MM.1S (cell line): ENCODE measurements around the gene ABHD16A.

Source experiments
- EZH2 ChIP-seq: fragments of 300-600 bp; sonication (generic); optimal IDR thresholded peaks from 2 replicates; pipeline ENCODE3; 2017; ENCODE audit warnings: low read depth, mild to moderate bottlenecking, antibody characterized with exemption, low read length, mixed read lengths
- EZH2phosphoT487 ChIP-seq: fragments of 300-600 bp; sonication (generic); IDR thresholded peaks from 2 replicates; pipeline ENCODE4 v1.6.1; 2018; ENCODE audit warnings: antibody characterized with exemption, low read length
- TF ChIP-seq, protein P1 (sequence below): fragments of 300-600 bp; sonication (generic); IDR thresholded peaks from 2 replicates; pipeline ENCODE4 v1.5.1; 2016; ENCODE audit warnings: antibody characterized with exemption, low read length, mixed read lengths

DNA sequence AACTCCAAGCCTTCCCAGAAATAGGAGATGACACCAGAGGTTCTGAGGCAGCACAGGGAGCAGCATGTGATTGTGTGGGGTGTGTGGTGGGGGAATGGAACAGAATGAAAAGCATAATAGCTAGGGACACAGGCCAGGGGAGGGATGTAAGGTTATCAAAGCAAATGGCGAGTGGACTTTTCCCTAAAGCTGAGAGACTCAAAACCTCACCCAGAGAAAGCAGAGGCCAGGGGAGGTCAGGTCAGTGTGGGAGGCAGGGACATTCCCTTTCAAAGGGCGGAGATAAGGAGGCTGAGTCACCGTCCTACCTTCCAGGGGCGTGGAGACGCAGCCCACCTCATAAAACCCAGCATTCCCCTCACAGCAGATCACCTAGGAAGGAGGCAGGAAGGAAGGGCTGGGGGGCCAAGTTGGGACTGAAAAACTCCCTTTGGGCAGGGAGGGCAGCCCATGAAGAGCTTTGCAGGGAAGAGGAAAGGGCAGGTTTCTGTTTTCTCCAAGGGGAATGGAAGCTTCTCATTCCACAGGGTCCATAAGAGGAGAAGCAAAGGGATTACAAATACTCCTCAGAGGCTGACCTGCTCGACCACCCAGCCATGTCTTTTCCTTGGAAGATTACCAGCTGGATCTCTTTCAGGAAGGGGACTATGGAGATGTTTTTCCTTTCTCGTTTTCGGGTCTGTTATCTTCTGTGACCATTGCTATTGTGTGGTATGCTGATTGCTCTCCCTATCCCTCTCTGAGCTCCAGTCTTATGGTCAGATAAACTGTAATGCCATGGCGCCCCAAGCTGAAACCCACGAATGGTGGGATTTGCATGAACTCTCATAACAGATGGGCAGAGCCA is 12.7 kb downstream of the ABHD16A start:
- TF ChIP-seq, protein P1, sequence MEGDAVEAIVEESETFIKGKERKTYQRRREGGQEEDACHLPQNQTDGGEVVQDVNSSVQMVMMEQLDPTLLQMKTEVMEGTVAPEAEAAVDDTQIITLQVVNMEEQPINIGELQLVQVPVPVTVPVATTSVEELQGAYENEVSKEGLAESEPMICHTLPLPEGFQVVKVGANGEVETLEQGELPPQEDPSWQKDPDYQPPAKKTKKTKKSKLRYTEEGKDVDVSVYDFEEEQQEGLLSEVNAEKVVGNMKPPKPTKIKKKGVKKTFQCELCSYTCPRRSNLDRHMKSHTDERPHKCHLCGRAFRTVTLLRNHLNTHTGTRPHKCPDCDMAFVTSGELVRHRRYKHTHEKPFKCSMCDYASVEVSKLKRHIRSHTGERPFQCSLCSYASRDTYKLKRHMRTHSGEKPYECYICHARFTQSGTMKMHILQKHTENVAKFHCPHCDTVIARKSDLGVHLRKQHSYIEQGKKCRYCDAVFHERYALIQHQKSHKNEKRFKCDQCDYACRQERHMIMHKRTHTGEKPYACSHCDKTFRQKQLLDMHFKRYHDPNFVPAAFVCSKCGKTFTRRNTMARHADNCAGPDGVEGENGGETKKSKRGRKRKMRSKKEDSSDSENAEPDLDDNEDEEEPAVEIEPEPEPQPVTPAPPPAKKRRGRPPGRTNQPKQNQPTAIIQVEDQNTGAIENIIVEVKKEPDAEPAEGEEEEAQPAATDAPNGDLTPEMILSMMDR = no peak
- TF ChIP-seq EZH2 (no peak), EZH2phosphoT487 (no peak)
